ENCODE data around the gene TNS3. TPM values are rescaled to one million over a fixed set of nuclear protein-coding genes. Genes with fewer than 3 reads are reported as not detected.

The TNS3 gene
- total and polyA plus RNA-seq, 4 donors = 40.5 to 140 (median 86.7) TPM

GRCh38 chr7:47552621-47553020 lies 29.3 kb downstream of the TNS3 start:
- peaks cover 5 to 9% of the 10 kb centered on the region in 2 donors for H3K4me1 ChIP-seq (ENCODE audit: control insufficient read depth in 1 of 2, insufficient read depth in 2 of 2, low read length in 2 of 2)
- no peak overlapping the region for H3K4me3 ChIP-seq (ENCODE audit: low read length in 2 of 2)
- peak in 1 of 2 donors; percentile 51 for DNase-seq
- H3K36me3 ChIP-seq (ENCODE audit: control insufficient read depth in 1 of 2, insufficient read depth in 2 of 2, low read length in 1 of 2) = no peaks in the 10 kb centered on the region
- no peak overlapping the region for H3K27ac ChIP-seq (ENCODE audit: low read depth in 1 of 2, low read length in 2 of 2)
- ATAC-seq (ENCODE audit: low FRiP score) = peak; percentile 51
- H3K27me3 ChIP-seq (ENCODE audit: control insufficient read depth in 1 of 2, insufficient read depth in 2 of 2, low read length in 1 of 2) = no peaks in the 10 kb centered on the region
- no peaks in the 10 kb centered on the region for H3K9me3 ChIP-seq (ENCODE audit: control insufficient read depth, low read length)
- 45 to 59% methylated on average over 3 of the region's 3 CpGs for WGBS, 2 donors
- intact Hi-C loops (cut with DNase I) = no loop called here

- no peak overlapping the region for H3K4me3 ChIP-seq (ENCODE audit: low read length in 2 of 2)
- peak overlapping the region in 1 of 2 donors; percentile 62 for H3K27ac ChIP-seq (ENCODE audit: low read depth in 1 of 2, low read length in 2 of 2)
- H3K9me3 ChIP-seq (ENCODE audit: control insufficient read depth, low read length) = no peaks in the 10 kb centered on the region
- peak; percentile 40 for ATAC-seq (ENCODE audit: low FRiP score)
- WGBS, 2 donors = 14 to 20% methylated on average over 12 of the region's 12 CpGs
- no peaks in the 10 kb centered on the region for H3K36me3 ChIP-seq (ENCODE audit: control insufficient read depth in 1 of 2, insufficient read depth in 2 of 2, low read length in 1 of 2)
- intact Hi-C loops (cut with DNase I) = no loop called here
- no peaks in the 10 kb centered on the region for H3K27me3 ChIP-seq (ENCODE audit: control insufficient read depth in 1 of 2, insufficient read depth in 2 of 2, low read length in 1 of 2)
- peak in 1 of 2 donors; percentile 76 for DNase-seq
- peaks cover 5 to 8% of the 10 kb centered on the region in 2 donors for H3K4me1 ChIP-seq (ENCODE audit: control insufficient read depth in 1 of 2, insufficient read depth in 2 of 2, low read length in 2 of 2)
These were observed 30.1 kb downstream of the TNS3 start for GRCh38 chr7:47551668-47552440.

DNA sequence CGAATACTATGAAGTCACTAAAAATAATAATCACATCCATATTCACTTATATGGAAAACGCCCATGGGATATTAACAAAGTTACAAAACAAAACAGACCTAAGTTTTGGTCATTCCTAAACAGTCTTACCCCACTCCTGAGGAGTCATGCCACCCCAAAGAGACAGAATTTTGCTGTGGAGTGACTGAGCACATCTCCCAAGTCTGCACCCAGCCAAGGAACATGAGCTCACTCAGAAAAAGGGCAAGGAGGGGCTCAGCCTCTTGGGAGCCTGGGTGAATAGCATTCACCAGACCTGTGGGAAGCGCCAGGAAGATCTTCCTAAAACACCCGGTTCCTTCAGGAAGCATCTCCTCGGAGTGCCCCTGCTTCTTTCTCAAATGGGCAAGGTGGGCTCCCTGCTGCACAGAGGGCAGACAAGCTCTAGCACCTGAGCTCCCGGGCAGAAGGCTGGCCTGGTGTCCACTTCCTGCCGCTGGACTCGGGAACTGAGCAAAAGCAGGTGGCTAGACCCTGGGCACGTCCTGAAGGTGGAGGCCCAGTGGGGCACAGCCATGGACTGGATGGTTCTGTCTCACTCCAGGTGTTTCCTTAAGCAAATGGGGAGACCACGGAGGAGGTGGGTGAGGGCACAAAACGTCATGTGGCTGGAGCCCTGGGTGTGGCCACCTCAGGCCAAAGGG lies 31.0 kb downstream of the TNS3 start:
- Histone ChIP-seq H3K4me3 (ENCODE audit: low read length in 2 of 2) (no peak overlapping the region), H3K4me1 (ENCODE audit: control insufficient read depth in 1 of 2, insufficient read depth in 2 of 2, low read length in 2 of 2) (peaks cover 5 to 8% of the 10 kb centered on the region in 2 donors), H3K27ac (ENCODE audit: low read depth in 1 of 2, low read length in 2 of 2) (peak overlapping the region in 1 of 2 donors; percentile 62), H3K36me3 (ENCODE audit: control insufficient read depth in 1 of 2, insufficient read depth in 2 of 2, low read length in 1 of 2) (no peaks in the 10 kb centered on the region), H3K27me3 (ENCODE audit: control insufficient read depth in 1 of 2, insufficient read depth in 2 of 2, low read length in 1 of 2) (no peaks in the 10 kb centered on the region), H3K9me3 (ENCODE audit: control insufficient read depth, low read length) (no peaks in the 10 kb centered on the region)
- intact Hi-C loops (cut with DNase I) = no loop called here
- DNase-seq (peak in 1 of 2 donors; percentile 63), ATAC-seq (ENCODE audit: low FRiP score) (no peak)
- WGBS, 2 donors = 30 to 31% methylated on average over 11 of the region's 11 CpGs

- DNase-seq = peak in 1 of 2 donors; percentile 35
- no peaks in the 10 kb centered on the region for H3K36me3 ChIP-seq (ENCODE audit: control insufficient read depth in 1 of 2, insufficient read depth in 2 of 2, low read length in 1 of 2)
- intact Hi-C loops (cut with DNase I) = no loop called here
- H3K27me3 ChIP-seq (ENCODE audit: control insufficient read depth in 1 of 2, insufficient read depth in 2 of 2, low read length in 1 of 2) = no peaks in the 10 kb centered on the region
- no peak overlapping the region for H3K27ac ChIP-seq (ENCODE audit: low read depth in 1 of 2, low read length in 2 of 2)
- peaks cover 5 to 8% of the 10 kb centered on the region in 2 donors for H3K4me1 ChIP-seq (ENCODE audit: control insufficient read depth in 1 of 2, insufficient read depth in 2 of 2, low read length in 2 of 2)
- H3K4me3 ChIP-seq (ENCODE audit: low read length in 2 of 2) = no peak overlapping the region
- no peaks in the 10 kb centered on the region for H3K9me3 ChIP-seq (ENCODE audit: control insufficient read depth, low read length)
- WGBS, 2 donors = 87 to 92% methylated on average over 8 of the region's 8 CpGs
- no peak for ATAC-seq (ENCODE audit: low FRiP score)
These were observed 32.0 kb downstream of the TNS3 start for GRCh38 chr7:47549916-47550315.

GRCh38 chr7:47549397-47549796 lies 32.5 kb downstream of the TNS3 start:
- Histone ChIP-seq H3K36me3 (ENCODE audit: control insufficient read depth in 1 of 2, insufficient read depth in 2 of 2, low read length in 1 of 2) (no peaks in the 10 kb centered on the region), H3K9me3 (ENCODE audit: control insufficient read depth, low read length) (no peaks in the 10 kb centered on the region), H3K4me3 (ENCODE audit: low read length in 2 of 2) (no peak overlapping the region), H3K27ac (ENCODE audit: low read depth in 1 of 2, low read length in 2 of 2) (no peak overlapping the region), H3K4me1 (ENCODE audit: control insufficient read depth in 1 of 2, insufficient read depth in 2 of 2, low read length in 2 of 2) (peaks cover 5 to 8% of the 10 kb centered on the region in 2 donors), H3K27me3 (ENCODE audit: control insufficient read depth in 1 of 2, insufficient read depth in 2 of 2, low read length in 1 of 2) (no peaks in the 10 kb centered on the region)
- 93 to 95% methylated on average over 6 of the region's 6 CpGs for WGBS, 2 donors
- intact Hi-C loops (cut with DNase I) = no loop called here
- no peak for ATAC-seq (ENCODE audit: low FRiP score)
- no peak for DNase-seq

DNA sequence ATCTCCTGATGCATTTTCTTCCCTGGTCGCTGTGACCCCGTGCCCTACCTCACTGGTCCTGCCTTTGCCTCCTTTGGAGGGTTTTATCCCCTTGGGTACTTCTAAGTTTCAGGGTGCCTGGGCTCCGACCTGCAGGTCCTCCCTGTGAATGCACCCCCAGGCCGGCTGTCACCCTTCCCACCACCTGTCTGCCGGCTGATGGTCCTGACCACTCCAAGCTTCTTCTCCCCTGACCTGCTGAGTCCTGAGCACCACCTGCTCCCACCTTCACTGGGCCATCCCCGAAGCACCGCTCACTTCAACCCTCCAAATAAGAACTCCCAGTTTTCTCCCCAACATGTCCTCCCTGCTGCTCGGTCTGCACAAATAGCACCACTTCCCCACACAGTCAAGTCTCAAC lies 33.4 kb downstream of the TNS3 start:
- Histone ChIP-seq H3K9me3 (ENCODE audit: control insufficient read depth, low read length) (no peaks in the 10 kb centered on the region), H3K36me3 (ENCODE audit: control insufficient read depth in 1 of 2, insufficient read depth in 2 of 2, low read length in 1 of 2) (no peaks in the 10 kb centered on the region), H3K4me1 (ENCODE audit: control insufficient read depth in 1 of 2, insufficient read depth in 2 of 2, low read length in 2 of 2) (peaks cover 5 to 8% of the 10 kb centered on the region in 2 donors), H3K27ac (ENCODE audit: low read depth in 1 of 2, low read length in 2 of 2) (no peak overlapping the region), H3K27me3 (ENCODE audit: control insufficient read depth in 1 of 2, insufficient read depth in 2 of 2, low read length in 1 of 2) (no peaks in the 10 kb centered on the region), H3K4me3 (ENCODE audit: low read length in 2 of 2) (no peak overlapping the region)
- intact Hi-C loops (cut with DNase I) = no loop called here
- WGBS, 2 donors = 92 to 95% methylated on average over 8 of the region's 8 CpGs
- no peak for ATAC-seq (ENCODE audit: low FRiP score)
- peak in 1 of 2 donors; percentile 38 for DNase-seq

- Histone ChIP-seq H3K27me3 (ENCODE audit: control insufficient read depth in 1 of 2, insufficient read depth in 2 of 2, low read length in 1 of 2) (no peaks in the 10 kb centered on the region), H3K4me3 (ENCODE audit: low read length in 2 of 2) (no peak overlapping the region), H3K27ac (ENCODE audit: low read depth in 1 of 2, low read length in 2 of 2) (no peak overlapping the region), H3K9me3 (ENCODE audit: control insufficient read depth, low read length) (no peaks in the 10 kb centered on the region), H3K36me3 (ENCODE audit: control insufficient read depth in 1 of 2, insufficient read depth in 2 of 2, low read length in 1 of 2) (no peaks in the 10 kb centered on the region), H3K4me1 (ENCODE audit: control insufficient read depth in 1 of 2, insufficient read depth in 2 of 2, low read length in 2 of 2) (peaks cover 5 to 8% of the 10 kb centered on the region in 2 donors)
- WGBS, 2 donors = 85% methylated on average over 19 of the region's 19 CpGs
- intact Hi-C loops (cut with DNase I) = no loop called here
- DNase-seq (peak in 1 of 2 donors; percentile 47), ATAC-seq (ENCODE audit: low FRiP score) (no peak)
These were observed 35.0 kb downstream of the TNS3 start for GRCh38 chr7:47546733-47547494.

- DNase-seq (peak in 1 of 2 donors; percentile 43), ATAC-seq (ENCODE audit: low FRiP score) (no peak)
- intact Hi-C loops (cut with DNase I) = no loop called here
- Histone ChIP-seq H3K4me3 (ENCODE audit: low read length in 2 of 2) (no peak overlapping the region), H3K36me3 (ENCODE audit: control insufficient read depth in 1 of 2, insufficient read depth in 2 of 2, low read length in 1 of 2) (no peaks in the 10 kb centered on the region), H3K27ac (ENCODE audit: low read depth in 1 of 2, low read length in 2 of 2) (no peak overlapping the region), H3K9me3 (ENCODE audit: control insufficient read depth, low read length) (no peaks in the 10 kb centered on the region), H3K4me1 (ENCODE audit: control insufficient read depth in 1 of 2, insufficient read depth in 2 of 2, low read length in 2 of 2) (peaks cover 3% of the 10 kb centered on the region in 2 donors), H3K27me3 (ENCODE audit: control insufficient read depth in 1 of 2, insufficient read depth in 2 of 2, low read length in 1 of 2) (no peaks in the 10 kb centered on the region)
- 90 to 92% methylated on average over 14 of the region's 14 CpGs for WGBS, 2 donors
These were observed 35.7 kb downstream of the TNS3 start for GRCh38 chr7:47546171-47546570.

Data from aorta (tissue), 5 donors.